ENCODE results near the gene PHEX. TPM values are rescaled to one million over a fixed set of nuclear protein-coding genes. Genes with fewer than 3 reads are reported as not detected.

PHEX gene
- 0.66 and 1.5 TPM in 2 replicates for total RNA-seq

DNA sequence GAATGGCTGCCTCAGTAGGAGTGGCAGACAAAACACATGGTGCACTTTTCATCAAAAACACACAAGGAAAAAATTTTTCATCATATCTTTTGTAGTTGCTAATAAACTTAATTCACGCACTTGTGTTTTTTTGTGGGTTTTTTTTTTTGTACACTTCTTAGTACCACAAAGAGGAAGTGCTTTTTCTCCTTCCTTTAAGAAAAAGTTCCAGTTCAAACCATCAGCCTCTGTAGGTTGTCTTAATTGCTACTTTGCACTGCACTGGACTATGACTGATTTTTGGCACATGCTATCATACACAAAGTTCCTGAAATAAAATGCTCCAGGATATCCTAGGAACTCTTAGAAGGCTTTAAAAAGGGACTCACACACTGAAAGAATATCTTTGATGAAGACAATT lies at the start of gene PHEX:
PHEX (plus strand) TSS at position 242 of the 400 bp plus-strand sequence. CDS start 681 bp downstream, outside the sequence.

GRCh38 chrX:22272613-22273012 lies 240.5 kb downstream of the PHEX start, which contains the start of gene CBLL2:
Gene CBLL2 (plus strand): TSS chrX:22272913. CDS start chrX:22272992, 79 bp downstream.

Other genes starting within 250 kb of the PHEX start
- 8.3 and 12.1 TPM in 2 replicates for gene MBTPS2, start 192.7 kb upstream of the PHEX start, total RNA-seq
- 1.6 and 2.7 TPM in 2 replicates for gene YY2, start 176.3 kb upstream of the PHEX start, total RNA-seq
- 190 and 221 TPM in 2 replicates for gene SMS, start 91.6 kb upstream of the PHEX start, total RNA-seq
- gene CBLL2, start 240.6 kb downstream of the PHEX start, total RNA-seq: 0.06 TPM in 1 of 2 replicates, not detected in the other

All from aortic smooth muscle cell (primary cell).